ENCODE measurements around the gene GMEB2.
"Not testable (repeated sequence)": the region's sequence is repeated elsewhere in the genome, so short reads cannot be mapped to it uniquely, and the experiment has no call there.

Gene GMEB2

GRCh38 chr20:63610581-63611435 lies 16.1 kb downstream of the GMEB2 start:
- DNase-seq (ENCODE audit: low read depth), result no peak
- H3K4me3 ChIP-seq (ENCODE audit: low read depth, low read length), result no peak overlapping the region
- no peak for TF ChIP-seq CTCF (IDR thresholded peaks at IDR 0.05; ENCODE audit: insufficient read depth, low read depth, low read length, missing control alignments)

- DNase-seq (ENCODE audit: low read depth), result no peak
- TF ChIP-seq CTCF (IDR thresholded peaks at IDR 0.05; ENCODE audit: insufficient read depth, low read depth, low read length, missing control alignments), result no peak
- no peak overlapping the region for H3K4me3 ChIP-seq (ENCODE audit: low read depth, low read length)
These were observed 20.2 kb downstream of the GMEB2 start for GRCh38 chr20:63606686-63607085.

GRCh38 chr20:63602321-63602720 lies 24.6 kb downstream of the GMEB2 start:
- DNase-seq (ENCODE audit: low read depth), result no peak
- TF ChIP-seq CTCF (IDR thresholded peaks at IDR 0.05; ENCODE audit: insufficient read depth, low read depth, low read length, missing control alignments), result no peak
- no peak overlapping the region for H3K4me3 ChIP-seq (ENCODE audit: low read depth, low read length)

- H3K4me3 ChIP-seq (ENCODE audit: low read depth, low read length); DNase-seq (ENCODE audit: low read depth): not testable (repeated sequence)
These were observed 25.2 kb downstream of the GMEB2 start for GRCh38 chr20:63601679-63602078.

- TF ChIP-seq CTCF (IDR thresholded peaks at IDR 0.05; ENCODE audit: insufficient read depth, low read depth, low read length, missing control alignments), result no peak
- H3K4me3 ChIP-seq (ENCODE audit: low read depth, low read length), result no peak overlapping the region
- no peak for DNase-seq (ENCODE audit: low read depth)
These were observed 27.4 kb downstream of the GMEB2 start for GRCh38 chr20:63599396-63600050.

GRCh38 chr20:63598479-63599395 lies 28.2 kb downstream of the GMEB2 start:
- DNase-seq (ENCODE audit: low read depth), result no peak
- H3K4me3 ChIP-seq (ENCODE audit: low read depth, low read length), result no peak overlapping the region
- no peak for TF ChIP-seq CTCF (IDR thresholded peaks at IDR 0.05; ENCODE audit: insufficient read depth, low read depth, low read length, missing control alignments)

All from GM12865 (cell line).